HEK293 (cell line): ENCODE measurements around the gene TSHR.

ENCODE experiments used
- CTCF ChIA-PET: fragments of 350-600 bp; formaldehyde crosslinking; extraction: SDS; loops from one replicate; lab custom pipeline; 2021; ENCODE audit warnings: antibody characterized with exemption; lab: Yijun Ruan, JAX
- POLR2A ChIA-PET: fragments of 300-600 bp; formaldehyde crosslinking; extraction: SDS; loops from one replicate; lab custom pipeline; 2020; ENCODE audit warnings: antibody characterized with exemption, inconsistent platforms; lab: Yijun Ruan, JAX
- H3K27ac ChIP-seq: fragments of 200-500 bp; sonication (Bioruptor generic); 2 replicates; pipeline ENCODE4 v1.5.1; 2014; ENCODE audit warnings: low read depth, low read length, control low read depth, inconsistent platforms; ENCODE audit errors: extremely low read depth
- H3K36me3 ChIP-seq, 2 experiments: fragments of 200-500 bp in 1 of 2; sonication (Bioruptor generic) in 1 of 2; 1 replicate in 1 of 2; 2 replicates in 1 of 2; pipeline ENCODE4 v1.5.1; 2014 to 2017; ENCODE audit warnings: inconsistent platforms in 2 of 2, low read length in 2 of 2; ENCODE audit not compliant: control insufficient read depth in 2 of 2, insufficient read depth in 1 of 2
- H3K4me1 ChIP-seq: fragments of 200-500 bp; sonication (Bioruptor generic); 2 replicates; pipeline ENCODE4 v1.5.1; 2014; ENCODE audit warnings: mild to moderate bottlenecking, low read length, inconsistent platforms; ENCODE audit not compliant: control insufficient read depth, insufficient read depth
- H3K4me3 ChIP-seq: 2 replicates; pipeline ENCODE4 v1.5.1; 2011; ENCODE audit warnings: low read depth, mild to moderate bottlenecking, control low read depth, low read length, moderate library complexity
- H3K9me3 ChIP-seq: fragments of 200-500 bp; sonication (Bioruptor generic); 2 replicates; pipeline ENCODE4 v1.5.1; 2014; ENCODE audit warnings: low read depth, low read length, inconsistent platforms; ENCODE audit not compliant: control insufficient read depth, insufficient read depth
- FEZF1 ChIP-seq: fragments of 450-650 bp; formaldehyde crosslinking; IDR thresholded peaks from 2 replicates; pipeline ENCODE4 v1.5.1; 2016; ENCODE audit warnings: missing biosample characterization, missing genetic modification characterization
- GLIS2 ChIP-seq: fragments of 450-650 bp; formaldehyde crosslinking; IDR thresholded peaks from 2 replicates; pipeline ENCODE4 v1.5.1; 2016; ENCODE audit warnings: missing biosample characterization, missing genetic modification characterization
- PRDM10 ChIP-seq: fragments of 450-650 bp; formaldehyde crosslinking; IDR thresholded peaks from 2 replicates; pipeline ENCODE4 v1.5.1; 2016; ENCODE audit warnings: missing biosample characterization, missing genetic modification characterization
- SCRT2 ChIP-seq: fragments of 450-650 bp; formaldehyde crosslinking; IDR thresholded peaks from 2 replicates; pipeline ENCODE4 v1.5.1; 2016; ENCODE audit warnings: missing biosample characterization, missing genetic modification characterization
- SP2 ChIP-seq: fragments of 450-650 bp; formaldehyde crosslinking; IDR thresholded peaks from 2 replicates; pipeline ENCODE4 v1.5.1; 2016; ENCODE audit warnings: missing biosample characterization, missing genetic modification characterization
- ZFHX2 ChIP-seq: fragments of 450-650 bp; formaldehyde crosslinking; conservative IDR thresholded peaks from 2 replicates; pipeline ENCODE4 v1.5.1; 2016; ENCODE audit warnings: missing biosample characterization, missing genetic modification characterization
- ZIC2 ChIP-seq: fragments of 450-650 bp; formaldehyde crosslinking; IDR thresholded peaks from 2 replicates; pipeline ENCODE4 v1.5.1; 2016; ENCODE audit warnings: missing biosample characterization, missing genetic modification characterization
- ZNF146 ChIP-seq: fragments of 450-650 bp; formaldehyde crosslinking; IDR thresholded peaks from 2 replicates; pipeline ENCODE4 v1.5.1; 2016; ENCODE audit warnings: missing biosample characterization, missing genetic modification characterization
- ZNF514 ChIP-seq: fragments of 450-650 bp; formaldehyde crosslinking; IDR thresholded peaks from 2 replicates; pipeline ENCODE4 v1.5.1; 2016; ENCODE audit warnings: missing biosample characterization, missing genetic modification characterization
- ZNF626 ChIP-seq: fragments of 450-650 bp; sonication (Bioruptor Pico); formaldehyde crosslinking; IDR thresholded peaks from 2 replicates; pipeline ENCODE4 v1.5.1; 2018; ENCODE audit warnings: missing biosample characterization, missing genetic modification characterization, inconsistent platforms
- ZNF677 ChIP-seq: fragments of 450-650 bp; IDR thresholded peaks from 2 replicates; pipeline ENCODE4 v1.5.0; 2018; ENCODE audit warnings: missing biosample characterization, mild to moderate bottlenecking, missing genetic modification characterization, moderate library complexity
- ZNF785 ChIP-seq: fragments of 450-650 bp; formaldehyde crosslinking; IDR thresholded peaks from 2 replicates; pipeline ENCODE4 v1.5.1; 2016; ENCODE audit warnings: missing biosample characterization, missing genetic modification characterization
- ZNF791 ChIP-seq: fragments of 450-650 bp; formaldehyde crosslinking; IDR thresholded peaks from 2 replicates; pipeline ENCODE4 v1.5.1; 2016; ENCODE audit warnings: missing biosample characterization, missing genetic modification characterization
- ZSCAN18 ChIP-seq: fragments of 450-650 bp; formaldehyde crosslinking; IDR thresholded peaks from 2 replicates; pipeline ENCODE4 v1.5.1; 2016; ENCODE audit warnings: missing biosample characterization, missing genetic modification characterization
- ZSCAN23 ChIP-seq: fragments of 450-650 bp; formaldehyde crosslinking; IDR thresholded peaks from 2 replicates; pipeline ENCODE4 v1.5.1; 2016; ENCODE audit warnings: missing biosample characterization, missing genetic modification characterization
- ZSCAN30 ChIP-seq: fragments of 450-650 bp; IDR thresholded peaks from 2 replicates; pipeline ENCODE4 v1.5.1; 2018; ENCODE audit warnings: missing biosample characterization, mild to moderate bottlenecking, missing genetic modification characterization, moderate library complexity
- TF ChIP-seq, protein P1 (sequence below): fragments of 450-650 bp; formaldehyde crosslinking; IDR thresholded peaks from 2 replicates; pipeline ENCODE4 v1.5.1; 2016; ENCODE audit warnings: missing biosample characterization, missing genetic modification characterization, borderline replicate concordance

Gene TSHR

DNA sequence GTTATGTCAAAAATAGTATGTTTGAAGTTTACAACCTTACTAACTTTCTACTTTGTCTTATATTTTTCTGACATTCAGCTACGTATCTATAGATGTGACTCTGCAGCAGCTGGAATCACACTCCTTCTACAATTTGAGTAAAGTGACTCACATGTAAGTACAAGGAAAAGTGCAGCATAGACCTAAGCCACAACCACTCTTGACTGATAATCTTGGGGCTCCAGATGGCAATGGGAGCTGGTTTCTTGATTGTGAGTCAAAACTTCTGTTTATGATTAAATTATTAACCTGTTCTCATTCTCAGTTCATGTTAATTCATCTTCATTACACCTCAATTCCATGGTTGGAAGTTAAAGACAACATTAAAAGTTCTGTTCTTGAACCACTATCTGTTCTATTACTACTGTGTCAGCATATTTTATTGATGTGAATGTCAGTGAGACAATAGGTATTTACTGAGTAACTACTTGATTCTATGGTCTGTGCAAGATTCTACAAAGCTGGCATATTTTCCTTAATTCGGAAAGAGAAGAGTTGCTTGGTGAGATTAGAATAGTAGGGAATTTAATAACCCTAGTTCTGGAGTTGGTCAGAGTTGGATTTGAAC lies 112.9 kb downstream of the TSHR start:
- no peak overlapping the region for H3K27ac ChIP-seq
- TF ChIP-seq ZNF146 (no peak), ZSCAN18 (tag by site-specific recombination) (no peak), ZNF791 (no peak), ZFHX2 (tag by site-specific recombination) (no peak), GLIS2 (no peak), FEZF1 (no peak), SP2 (no peak), ZSCAN30 (tag by site-specific recombination) (no peak), ZSCAN23 (tag by site-specific recombination) (no peak), PRDM10 (tag by site-specific recombination) (no peak), ZNF514 (no peak), ZNF677 (no peak)
- TF ChIP-seq, protein P1, sequence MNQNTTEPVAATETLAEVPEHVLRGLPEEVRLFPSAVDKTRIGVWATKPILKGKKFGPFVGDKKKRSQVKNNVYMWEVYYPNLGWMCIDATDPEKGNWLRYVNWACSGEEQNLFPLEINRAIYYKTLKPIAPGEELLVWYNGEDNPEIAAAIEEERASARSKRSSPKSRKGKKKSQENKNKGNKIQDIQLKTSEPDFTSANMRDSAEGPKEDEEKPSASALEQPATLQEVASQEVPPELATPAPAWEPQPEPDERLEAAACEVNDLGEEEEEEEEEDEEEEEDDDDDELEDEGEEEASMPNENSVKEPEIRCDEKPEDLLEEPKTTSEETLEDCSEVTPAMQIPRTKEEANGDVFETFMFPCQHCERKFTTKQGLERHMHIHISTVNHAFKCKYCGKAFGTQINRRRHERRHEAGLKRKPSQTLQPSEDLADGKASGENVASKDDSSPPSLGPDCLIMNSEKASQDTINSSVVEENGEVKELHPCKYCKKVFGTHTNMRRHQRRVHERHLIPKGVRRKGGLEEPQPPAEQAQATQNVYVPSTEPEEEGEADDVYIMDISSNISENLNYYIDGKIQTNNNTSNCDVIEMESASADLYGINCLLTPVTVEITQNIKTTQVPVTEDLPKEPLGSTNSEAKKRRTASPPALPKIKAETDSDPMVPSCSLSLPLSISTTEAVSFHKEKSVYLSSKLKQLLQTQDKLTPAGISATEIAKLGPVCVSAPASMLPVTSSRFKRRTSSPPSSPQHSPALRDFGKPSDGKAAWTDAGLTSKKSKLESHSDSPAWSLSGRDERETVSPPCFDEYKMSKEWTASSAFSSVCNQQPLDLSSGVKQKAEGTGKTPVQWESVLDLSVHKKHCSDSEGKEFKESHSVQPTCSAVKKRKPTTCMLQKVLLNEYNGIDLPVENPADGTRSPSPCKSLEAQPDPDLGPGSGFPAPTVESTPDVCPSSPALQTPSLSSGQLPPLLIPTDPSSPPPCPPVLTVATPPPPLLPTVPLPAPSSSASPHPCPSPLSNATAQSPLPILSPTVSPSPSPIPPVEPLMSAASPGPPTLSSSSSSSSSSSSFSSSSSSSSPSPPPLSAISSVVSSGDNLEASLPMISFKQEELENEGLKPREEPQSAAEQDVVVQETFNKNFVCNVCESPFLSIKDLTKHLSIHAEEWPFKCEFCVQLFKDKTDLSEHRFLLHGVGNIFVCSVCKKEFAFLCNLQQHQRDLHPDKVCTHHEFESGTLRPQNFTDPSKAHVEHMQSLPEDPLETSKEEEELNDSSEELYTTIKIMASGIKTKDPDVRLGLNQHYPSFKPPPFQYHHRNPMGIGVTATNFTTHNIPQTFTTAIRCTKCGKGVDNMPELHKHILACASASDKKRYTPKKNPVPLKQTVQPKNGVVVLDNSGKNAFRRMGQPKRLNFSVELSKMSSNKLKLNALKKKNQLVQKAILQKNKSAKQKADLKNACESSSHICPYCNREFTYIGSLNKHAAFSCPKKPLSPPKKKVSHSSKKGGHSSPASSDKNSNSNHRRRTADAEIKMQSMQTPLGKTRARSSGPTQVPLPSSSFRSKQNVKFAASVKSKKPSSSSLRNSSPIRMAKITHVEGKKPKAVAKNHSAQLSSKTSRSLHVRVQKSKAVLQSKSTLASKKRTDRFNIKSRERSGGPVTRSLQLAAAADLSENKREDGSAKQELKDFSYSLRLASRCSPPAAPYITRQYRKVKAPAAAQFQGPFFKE (tag by site-specific recombination), result no peak
- CTCF ChIA-PET, result interaction anchor here (0.6 kb wide), 1 partner anchor 970 kb away, joined by 3 read pairs; no protein-coding TSS in a partner anchor
- H3K9me3 ChIP-seq, result no peaks in the 10 kb centered on the region; the same call in 1 of the 2 replicates
- H3K36me3 ChIP-seq, result no peaks in the 10 kb centered on the region
- no peaks in the 10 kb centered on the region for H3K4me1 ChIP-seq
- POLR2A ChIA-PET, result no interaction called here
- no peak overlapping the region for H3K4me3 ChIP-seq

DNA sequence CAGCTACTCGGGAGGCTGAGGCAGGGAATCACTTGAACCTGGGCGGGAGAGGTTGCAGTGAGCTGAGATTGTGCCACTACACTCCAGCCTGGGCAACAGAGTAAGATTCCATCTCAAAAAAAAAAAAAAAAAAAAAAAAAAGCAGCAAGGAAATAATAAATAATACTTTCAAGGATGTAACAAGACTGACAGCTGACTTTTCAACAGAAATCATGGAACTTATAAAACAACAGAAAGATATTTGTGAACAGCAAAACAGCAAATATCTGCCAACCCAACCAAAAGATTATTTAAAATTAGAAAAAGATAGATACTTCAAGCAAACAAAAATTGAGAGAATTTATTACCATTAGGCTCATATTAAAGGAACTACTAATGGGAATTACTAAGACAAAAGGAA lies 115.1 kb downstream of the TSHR start:
- no peaks in the 10 kb centered on the region for H3K36me3 ChIP-seq
- no peaks in the 10 kb centered on the region for H3K4me1 ChIP-seq
- no peak overlapping the region for H3K27ac ChIP-seq
- TF ChIP-seq ZNF626 (tag by site-specific recombination) (no peak), ZNF785 (no peak), SCRT2 (tag by site-specific recombination) (no peak), ZIC2 (no peak)
- POLR2A ChIA-PET, result no interaction called here
- no peaks in the 10 kb centered on the region; the same call in 1 of the 2 replicates for H3K9me3 ChIP-seq
- no peak overlapping the region for H3K4me3 ChIP-seq
- CTCF ChIA-PET, result interaction anchor here (0.5 to 1.3 kb wide), 2 partner anchors 115 to 394 kb away, joined by 3 to 4 read pairs; no protein-coding TSS in a partner anchor
